Transverse colon (tissue), 4 donors: ENCODE data around the gene BID. TPM values are rescaled to one million over a fixed set of nuclear protein-coding genes. Genes with fewer than 3 reads are reported as not detected.

Experiments used
- DNase-seq: peaks from one replicate; pipeline ENCODE4 v3.0.0-alpha.2; 2019
- H3K27ac ChIP-seq, 4 donors: fragments of 200-600 bp; sonication (generic); 2 replicates each; pipeline ENCODE4 v1.5.1; 2016 to 2018; ENCODE audit warnings: inconsistent platforms in 4 of 4
- H3K27me3 ChIP-seq: fragments of 200-600 bp; sonication (generic); 2 replicates; pipeline ENCODE4 v1.5.1; 2017; ENCODE audit warnings: inconsistent platforms
- H3K36me3 ChIP-seq, 4 donors: fragments of 200-600 bp; sonication (generic); 2 replicates each; pipeline ENCODE4 v1.5.1; 2017 to 2019; ENCODE audit warnings: inconsistent platforms in 4 of 4
- H3K4me1 ChIP-seq, 4 donors: fragments of 200-600 bp; sonication (generic); 2 replicates each; pipeline ENCODE4 v1.5.1; 2017 to 2020; ENCODE audit warnings: inconsistent platforms in 4 of 4
- H3K4me3 ChIP-seq, 4 donors: fragments of 200-600 bp; sonication (generic); 1 replicate in 1 of 4; 2 replicates in 3 of 4; pipeline versions ENCODE4 v1.5.1 to v1.6.1; 2017 to 2019; ENCODE audit warnings: inconsistent platforms in 4 of 4
- H3K9me3 ChIP-seq, 2 donors: fragments of 200-600 bp; sonication (generic); 2 replicates each; pipeline ENCODE4 v1.5.1; 2017 to 2019; ENCODE audit warnings: inconsistent platforms in 2 of 2
- EP300 ChIP-seq: sonication (generic); formaldehyde crosslinking; IDR thresholded peaks from one replicate; pipeline ENCODE4 v1.6.1; 2017; ENCODE audit warnings: antibody characterized with exemption, low read depth
- POLR2A ChIP-seq: fragments of 450-650 bp; IDR thresholded peaks from one replicate; pipeline ENCODE4 v1.6.1; 2016; ENCODE audit warnings: antibody characterized with exemption, mild to moderate bottlenecking, moderate library complexity
- POLR2AphosphoS5 ChIP-seq, 3 donors: sonication (generic); formaldehyde crosslinking; IDR thresholded peaks; one replicate each; pipeline ENCODE4 v1.6.1; 2016; ENCODE audit warnings: antibody characterized with exemption in 3 of 3
- WGBS, 2 donors: methylation state at CpG; one replicate each; pipeline ENCODE4 v1.1.5; 2018; ENCODE audit warnings: low coverage in 1 of 2; 5-methylcytosine and 5-hydroxymethylcytosine counted together
- in situ Hi-C, 4 donors: fragments of 200-750 bp; cut with MboI; loops; one replicate each; pipeline versions ENCODE4 v1.15.0 to v1.15.1; 2017; ENCODE audit warnings: low sequenced_read_pairs in 3 of 4, low pct_ligation_motif_present in 1 of 4, low pct_unique_long_range_greater_than_20kb in 1 of 4
- intact Hi-C: fragments of 100-400 bp; cut with DNase I; formaldehyde crosslinking; loops from one replicate; pipeline ENCODE4 v1.15.1; 2023; ENCODE audit warnings: low total_unique reads
- total RNA-seq, 4 donors: library from RNA; depleted of rRNA; stranded (reverse); fragments of >200 nt; gene quantifications; one replicate each; pipeline ENCODE4 v1.1.0, GENCODE V29; 2016
- TF ChIP-seq, protein P1 (sequence below), 5 experiments: fragments of 200-600 bp in 3 of 5; fragments of 450-650 bp in 2 of 5; sonication (generic) in 3 of 5; IDR thresholded peaks; 1 replicate in 2 of 5; 2 replicates in 3 of 5; pipeline ENCODE4 v1.5.1; 2016 to 2017; ENCODE audit warnings: antibody characterized with exemption in 5 of 5, inconsistent platforms in 3 of 5, mild to moderate bottlenecking in 2 of 5, moderate library complexity in 1 of 5

Gene BID
- total RNA-seq, 4 donors from 2014 or later: 21.1 to 59.5 (median 25.5) TPM

DNA sequence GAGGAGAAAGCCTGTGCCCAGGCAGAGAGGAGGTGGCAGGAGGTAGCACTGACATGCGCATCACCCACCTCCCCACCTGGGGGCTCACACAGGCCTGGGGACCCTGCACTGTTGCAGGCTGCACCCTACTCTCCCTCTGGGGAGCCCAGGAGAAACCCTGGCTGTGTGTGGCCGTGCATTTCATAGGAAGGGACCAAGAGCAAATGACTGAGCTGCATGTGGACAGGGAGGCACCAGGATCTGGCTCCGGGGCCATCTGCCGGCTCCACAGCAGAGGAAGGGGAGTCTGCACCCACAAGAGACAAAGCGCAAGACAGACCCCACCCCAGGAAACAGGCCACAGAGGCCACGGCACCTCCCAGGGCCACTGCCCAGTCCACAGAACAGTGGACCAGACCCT, 22.7 kb downstream of the BID start:
- TF ChIP-seq, protein P1, sequence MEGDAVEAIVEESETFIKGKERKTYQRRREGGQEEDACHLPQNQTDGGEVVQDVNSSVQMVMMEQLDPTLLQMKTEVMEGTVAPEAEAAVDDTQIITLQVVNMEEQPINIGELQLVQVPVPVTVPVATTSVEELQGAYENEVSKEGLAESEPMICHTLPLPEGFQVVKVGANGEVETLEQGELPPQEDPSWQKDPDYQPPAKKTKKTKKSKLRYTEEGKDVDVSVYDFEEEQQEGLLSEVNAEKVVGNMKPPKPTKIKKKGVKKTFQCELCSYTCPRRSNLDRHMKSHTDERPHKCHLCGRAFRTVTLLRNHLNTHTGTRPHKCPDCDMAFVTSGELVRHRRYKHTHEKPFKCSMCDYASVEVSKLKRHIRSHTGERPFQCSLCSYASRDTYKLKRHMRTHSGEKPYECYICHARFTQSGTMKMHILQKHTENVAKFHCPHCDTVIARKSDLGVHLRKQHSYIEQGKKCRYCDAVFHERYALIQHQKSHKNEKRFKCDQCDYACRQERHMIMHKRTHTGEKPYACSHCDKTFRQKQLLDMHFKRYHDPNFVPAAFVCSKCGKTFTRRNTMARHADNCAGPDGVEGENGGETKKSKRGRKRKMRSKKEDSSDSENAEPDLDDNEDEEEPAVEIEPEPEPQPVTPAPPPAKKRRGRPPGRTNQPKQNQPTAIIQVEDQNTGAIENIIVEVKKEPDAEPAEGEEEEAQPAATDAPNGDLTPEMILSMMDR (IDR thresholded peaks at IDR 0.05): no peak
- TF ChIP-seq POLR2AphosphoS5 (IDR thresholded peaks at IDR 0.05) (no peak), POLR2A (no peak), EP300 (no peak)
- 86% methylated on average over 6 of the region's 6 CpGs; no CpG with 5 or more reads in 1 of the 2 donors for WGBS, 2 donors
- Histone ChIP-seq H3K9me3 (no peaks in the 10 kb centered on the region), H3K27me3 (no peaks in the 10 kb centered on the region), H3K4me1 (no peaks in the 10 kb centered on the region), H3K27ac (no peak overlapping the region), H3K4me3 (no peak overlapping the region), H3K36me3 (no peaks in the 10 kb centered on the region)
- in situ Hi-C loops (no loop called here), intact Hi-C loops (no loop called here)
- no peak for DNase-seq

- intact Hi-C loops (no loop called here), in situ Hi-C loops (no loop called here)
- H3K4me3 ChIP-seq: no peak overlapping the region
- H3K9me3 ChIP-seq: no peaks in the 10 kb centered on the region
- H3K4me1 ChIP-seq: no peaks in the 10 kb centered on the region
- no peaks in the 10 kb centered on the region for H3K27me3 ChIP-seq
- WGBS, 2 donors: 89% methylated on average over 30 of the region's 35 CpGs; no CpG with 5 or more reads in 1 of the 2 donors
- no peaks in the 10 kb centered on the region for H3K36me3 ChIP-seq
- no peak for DNase-seq
- no peak for TF ChIP-seq POLR2AphosphoS5 (IDR thresholded peaks at IDR 0.05)
- TF ChIP-seq POLR2A: no peak
- TF ChIP-seq, protein P1 (IDR thresholded peaks at IDR 0.05): no peak
- TF ChIP-seq EP300: no peak
- H3K27ac ChIP-seq: no peak overlapping the region
These were observed 24.5 kb downstream of the BID start for GRCh38 chr22:17749605-17750395.

DNA sequence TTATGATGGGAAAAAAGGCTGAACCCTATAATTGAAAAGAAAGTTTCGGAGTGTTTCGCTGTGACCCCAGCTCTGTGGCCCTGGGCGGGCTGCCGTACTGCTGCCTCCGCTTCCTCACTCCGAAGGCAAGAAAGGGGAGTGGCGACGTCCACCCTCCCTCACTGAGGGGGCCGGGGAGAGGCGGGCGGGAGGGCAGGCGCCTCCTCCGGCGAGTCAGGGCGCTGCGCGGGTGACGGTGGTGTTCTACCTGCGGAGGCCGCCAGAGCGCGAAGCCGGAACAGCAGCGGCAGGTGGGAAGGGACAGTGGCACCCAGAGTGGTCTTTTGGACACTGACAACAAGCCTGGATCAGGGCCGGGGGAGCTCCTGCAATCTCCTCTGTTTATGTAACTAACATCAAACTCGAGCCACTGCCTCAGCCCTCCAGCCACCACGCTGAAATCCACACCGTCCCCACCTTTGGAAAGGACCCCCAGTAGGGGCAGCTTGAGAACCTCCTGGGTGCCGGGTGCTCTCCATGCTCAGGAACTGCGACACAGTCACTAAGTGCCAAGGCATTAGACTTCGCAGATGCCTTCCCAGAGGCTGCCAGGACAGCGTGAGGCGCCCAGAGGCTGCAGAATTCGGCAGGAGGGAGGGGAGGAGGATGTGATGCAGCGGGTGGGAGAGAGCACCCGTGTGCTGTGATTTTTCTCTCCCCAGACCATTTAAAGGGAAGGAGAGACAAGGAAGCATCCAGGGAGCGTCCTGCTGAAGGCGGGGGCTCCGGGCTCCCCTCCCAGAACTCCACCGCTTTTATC, 25.5 kb downstream of the BID start:
- TF ChIP-seq POLR2A (no peak), POLR2AphosphoS5 (IDR thresholded peaks at IDR 0.05) (no peak), EP300 (no peak)
- TF ChIP-seq, protein P1 (IDR thresholded peaks at IDR 0.05): no peak
- 93 to 100% methylated on average over 3 to 40 of the region's 40 CpGs for WGBS, 2 donors
- H3K9me3 ChIP-seq: no peaks in the 10 kb centered on the region
- no peaks in the 10 kb centered on the region for H3K4me1 ChIP-seq
- intact Hi-C loops: no loop called here
- DNase-seq: no peak
- H3K27ac ChIP-seq: no peak overlapping the region
- H3K27me3 ChIP-seq: no peaks in the 10 kb centered on the region
- no peaks in the 10 kb centered on the region for H3K36me3 ChIP-seq
- in situ Hi-C loops: no loop called here
- H3K4me3 ChIP-seq: no peak overlapping the region

DNA sequence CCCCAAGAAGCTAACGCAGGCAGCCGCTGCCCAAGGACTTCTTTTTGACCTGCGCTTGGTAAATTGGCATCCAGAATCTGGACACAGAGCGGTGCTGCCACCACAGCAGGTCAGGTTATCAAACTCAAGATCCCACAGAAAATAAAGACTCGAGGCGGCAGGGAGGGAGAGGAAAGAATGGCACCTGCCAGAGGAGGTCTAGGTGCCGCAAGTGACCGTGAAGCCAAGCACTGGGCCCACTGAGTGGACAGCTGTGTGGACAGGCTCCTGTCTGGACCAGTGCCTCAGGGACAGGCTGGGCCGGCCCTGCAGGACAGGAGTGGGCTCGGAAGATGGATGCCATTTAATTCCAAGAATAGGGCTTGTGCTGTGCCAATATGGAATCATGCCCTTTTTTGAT, 27.4 kb downstream of the BID start:
- TF ChIP-seq POLR2A: no peak
- no peak for TF ChIP-seq EP300
- no peak for TF ChIP-seq POLR2AphosphoS5 (IDR thresholded peaks at IDR 0.05)
- TF ChIP-seq, protein P1 (IDR thresholded peaks at IDR 0.05): no peak
- H3K4me1 ChIP-seq: peaks cover 0 to 3% (median 0%) of the 10 kb centered on the region in 4 donors
- H3K9me3 ChIP-seq: no peaks in the 10 kb centered on the region
- no peak overlapping the region for H3K4me3 ChIP-seq
- DNase-seq: no peak
- no peaks in the 10 kb centered on the region for H3K27me3 ChIP-seq
- no peak overlapping the region for H3K27ac ChIP-seq
- WGBS, 2 donors: 97% methylated on average over 10 of the region's 10 CpGs; no CpG with 5 or more reads in 1 of the 2 donors
- no peaks in the 10 kb centered on the region for H3K36me3 ChIP-seq
- in situ Hi-C loops (no loop called here), intact Hi-C loops (no loop called here)
